Fibroblast of lung (primary cell): Measurements from ENCODE around the gene MPV17L2.

ENCODE experiments used
- EZH2 ChIP-seq: IDR thresholded peaks from 2 replicates; pipeline ENCODE4 v1.5.1; 2012; ENCODE audit warnings: low read length, control low read depth, mild to moderate bottlenecking; ENCODE audit errors: missing control alignments
- TF ChIP-seq, protein P1 (sequence below), 2 donors: IDR thresholded peaks in 1 of 2; conservative IDR thresholded peaks in 1 of 2; 1 replicate in 1 of 2; 2 replicates in 1 of 2; pipeline ENCODE4 v1.5.1; 2011 to 2012; ENCODE audit warnings: low read length in 2 of 2, control low read depth in 1 of 2, inconsistent platforms in 1 of 2, low read depth in 1 of 2, mild to moderate bottlenecking in 1 of 2

DNA sequence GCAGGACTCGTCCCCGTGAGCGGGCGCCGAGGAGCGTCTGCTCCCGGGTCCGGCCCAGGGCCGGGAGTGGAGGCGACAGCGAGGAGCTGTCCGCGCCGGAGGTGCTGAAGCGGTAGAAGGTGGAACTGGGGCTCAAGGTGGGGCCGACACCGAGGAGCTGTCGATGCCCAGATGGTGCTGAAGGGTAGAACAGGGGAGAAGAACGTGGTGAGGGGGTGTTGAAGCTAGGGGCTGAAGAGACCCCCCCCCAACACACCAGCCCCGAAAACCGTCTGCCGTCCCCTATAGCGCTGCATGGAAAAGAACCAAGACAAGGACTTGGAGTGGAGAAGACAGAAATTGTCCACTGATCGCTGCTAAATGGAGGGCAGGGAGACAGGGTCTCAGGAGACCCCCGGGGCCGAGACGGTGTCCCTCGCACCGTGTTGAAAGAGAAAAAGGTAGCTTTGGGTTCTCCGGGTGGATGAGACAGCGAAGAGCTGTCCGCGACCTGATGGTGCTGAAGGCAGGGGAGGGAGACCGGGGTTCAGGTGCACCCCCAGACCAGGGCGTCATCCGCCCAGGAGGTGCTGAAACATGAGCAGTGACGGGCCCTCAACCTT lies 40.3 kb downstream of the MPV17L2 start:
- TF ChIP-seq, protein P1, sequence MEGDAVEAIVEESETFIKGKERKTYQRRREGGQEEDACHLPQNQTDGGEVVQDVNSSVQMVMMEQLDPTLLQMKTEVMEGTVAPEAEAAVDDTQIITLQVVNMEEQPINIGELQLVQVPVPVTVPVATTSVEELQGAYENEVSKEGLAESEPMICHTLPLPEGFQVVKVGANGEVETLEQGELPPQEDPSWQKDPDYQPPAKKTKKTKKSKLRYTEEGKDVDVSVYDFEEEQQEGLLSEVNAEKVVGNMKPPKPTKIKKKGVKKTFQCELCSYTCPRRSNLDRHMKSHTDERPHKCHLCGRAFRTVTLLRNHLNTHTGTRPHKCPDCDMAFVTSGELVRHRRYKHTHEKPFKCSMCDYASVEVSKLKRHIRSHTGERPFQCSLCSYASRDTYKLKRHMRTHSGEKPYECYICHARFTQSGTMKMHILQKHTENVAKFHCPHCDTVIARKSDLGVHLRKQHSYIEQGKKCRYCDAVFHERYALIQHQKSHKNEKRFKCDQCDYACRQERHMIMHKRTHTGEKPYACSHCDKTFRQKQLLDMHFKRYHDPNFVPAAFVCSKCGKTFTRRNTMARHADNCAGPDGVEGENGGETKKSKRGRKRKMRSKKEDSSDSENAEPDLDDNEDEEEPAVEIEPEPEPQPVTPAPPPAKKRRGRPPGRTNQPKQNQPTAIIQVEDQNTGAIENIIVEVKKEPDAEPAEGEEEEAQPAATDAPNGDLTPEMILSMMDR (conservative IDR thresholded peaks at IDR 0.05 in 1 of 2, IDR thresholded peaks at IDR 0.05 in 1 of 2; ENCODE audit: low read depth in 1 of 2, low read length in 2 of 2) = no peak
- no peak for TF ChIP-seq EZH2
